Activated naive CD4-positive, alpha-beta T cell treated with anti-CD3 and anti-CD28 coated beads, Interleukin-2, amount 50 U/mL, for 72 hours (primary cell): ENCODE results near the gene ELMOD3. TPM values are rescaled to one million over a fixed set of nuclear protein-coding genes. Genes with fewer than 3 reads are reported as not detected.
"Not testable (repeated sequence)": the region's sequence is repeated elsewhere in the genome, so short reads cannot be mapped to it uniquely, and the experiment has no call there.

Experiments used
- ATAC-seq, 2 donors: fragments of 150-1000 bp; cut with Tn5 transposase; 2 replicates each; pipeline ENCODE4 v1.10.0; 2021; ENCODE audit warnings: mild to moderate bottlenecking in 2 of 2, moderate library complexity in 2 of 2
- DNase-seq, 2 donors: peaks; one replicate each; pipeline ENCODE4 v3.0.0; 2021 to 2022; ENCODE audit warnings: low spot score in 2 of 2
- H3K27ac Mint-ChIP-seq, 2 donors: one replicate each; pipeline ENCODE4 v1.8.0; 2022; ENCODE audit warnings: mild to moderate bottlenecking in 2 of 2, mixed read lengths in 2 of 2
- H3K36me3 Mint-ChIP-seq, 2 donors: one replicate each; pipeline ENCODE4 v1.8.0; 2022; ENCODE audit warnings: mixed read lengths in 2 of 2
- H3K9me3 Mint-ChIP-seq, 2 donors: one replicate each; pipeline ENCODE4 v1.8.0; 2022; ENCODE audit warnings: mixed read lengths in 2 of 2
- total RNA-seq, 2 donors: library from RNA; stranded (reverse); gene quantifications; one replicate each; pipeline ENCODE4 v1.2.3, GENCODE V29; 2022

ELMOD3 gene
- total RNA-seq, 2 donors from 2014 or later = 11.9 to 30.1 TPM

- Mint-ChIP-seq H3K36me3 (peaks cover 53 to 72% of the 10 kb centered on the region in 2 donors), H3K9me3 (no peaks in the 10 kb centered on the region), H3K27ac (peak overlapping the region; percentile 95 to 100)
- ATAC-seq (peak; percentile 25 to 58), DNase-seq (peak; percentile 44 to 69)
These were observed 28.0 kb upstream of the ELMOD3 start for GRCh38 chr2:85326406-85327159.

- DNase-seq (peak; percentile 61 to 68), ATAC-seq (peak; percentile 30 to 41)
- H3K36me3 Mint-ChIP-seq = peaks cover 49 to 65% of the 10 kb centered on the region in 2 donors
- H3K9me3 Mint-ChIP-seq = no peaks in the 10 kb centered on the region
- peak overlapping the region; percentile 95 to 100 for H3K27ac Mint-ChIP-seq
These were observed 27.3 kb upstream of the ELMOD3 start for GRCh38 chr2:85327160-85327821.

- peak; percentile 88 to 95 for ATAC-seq
- peak within 1 kb of the TSS; percentile 95 to 100 for H3K27ac Mint-ChIP-seq
- H3K9me3 Mint-ChIP-seq = no peaks in the 10 kb centered on the region
- H3K36me3 Mint-ChIP-seq = peaks cover 43 to 58% of the 10 kb centered on the region in 2 donors
- peak; percentile 93 to 94 for DNase-seq
These were observed 26.5 kb upstream of the ELMOD3 start, which contains the start of gene TGOLN2 for GRCh38 chr2:85327822-85328617. TGOLN2 (minus strand) TSS chr2:85327989; CDS start chr2:85327962, 27 bp downstream.

GRCh38 chr2:85329181-85329651 lies 25.4 kb upstream of the ELMOD3 start:
- Mint-ChIP-seq H3K27ac (peak overlapping the region in 1 of 2 donors; percentile 95), H3K9me3 (no peaks in the 10 kb centered on the region), H3K36me3 (peaks cover 35 to 46% of the 10 kb centered on the region in 2 donors)
- ATAC-seq = no peak
- DNase-seq = no peak

GRCh38 chr2:85329701-85330100 lies 24.9 kb upstream of the ELMOD3 start:
- ATAC-seq, H3K9me3 Mint-ChIP-seq, DNase-seq: not testable (repeated sequence)
- H3K36me3 Mint-ChIP-seq = peaks cover 32 to 42% of the 10 kb centered on the region in 2 donors
- H3K27ac Mint-ChIP-seq = peak overlapping the region in 1 of 2 donors; percentile 95

GRCh38 chr2:85330839-85331636 lies 23.5 kb upstream of the ELMOD3 start:
- Mint-ChIP-seq H3K27ac (no peak overlapping the region), H3K36me3 (peaks cover 19 to 28% of the 10 kb centered on the region in 2 donors)
- ATAC-seq = no peak

GRCh38 chr2:85333877-85334276 lies 20.7 kb upstream of the ELMOD3 start:
- not testable (repeated sequence) for DNase-seq, ATAC-seq, H3K9me3 Mint-ChIP-seq, H3K27ac Mint-ChIP-seq, H3K36me3 Mint-ChIP-seq

More at GRCh38 chr2:85330839-85331636, 23.5 kb upstream of the ELMOD3 start:
- no peak for DNase-seq
- H3K9me3 Mint-ChIP-seq = no peaks in the 10 kb centered on the region

GRCh38 chr2:85334928-85335327 lies 19.6 kb upstream of the ELMOD3 start:
- no peak for DNase-seq
- H3K27ac Mint-ChIP-seq = no peak overlapping the region
- no peaks in the 10 kb centered on the region for H3K36me3 Mint-ChIP-seq
- no peak for ATAC-seq
- no peaks in the 10 kb centered on the region for H3K9me3 Mint-ChIP-seq

- ATAC-seq = no peak
- Mint-ChIP-seq H3K36me3 (peaks cover 0 to 13% of the 10 kb centered on the region in 2 donors), H3K9me3 (no peaks in the 10 kb centered on the region)
These were observed 14.3 kb upstream of the ELMOD3 start for GRCh38 chr2:85340034-85340892.

GRCh38 chr2:85341269-85342029 lies 13.1 kb upstream of the ELMOD3 start:
- H3K36me3 Mint-ChIP-seq = peaks cover 0 to 13% of the 10 kb centered on the region in 2 donors
- H3K9me3 Mint-ChIP-seq = no peaks in the 10 kb centered on the region
- DNase-seq = no peak
- ATAC-seq = no peak
- H3K27ac Mint-ChIP-seq = no peak overlapping the region

More at GRCh38 chr2:85340034-85340892, 14.3 kb upstream of the ELMOD3 start:
- DNase-seq = no peak
- no peak overlapping the region for H3K27ac Mint-ChIP-seq

- H3K9me3 Mint-ChIP-seq = no peaks in the 10 kb centered on the region
- ATAC-seq (no peak), DNase-seq (no peak)
- H3K36me3 Mint-ChIP-seq = peaks cover 0 to 13% of the 10 kb centered on the region in 2 donors
- peak overlapping the region in 1 of 2 donors; percentile 34 for H3K27ac Mint-ChIP-seq
These were observed 12.4 kb upstream of the ELMOD3 start for GRCh38 chr2:85342156-85342555.

- H3K36me3 Mint-ChIP-seq = peaks cover 0 to 19% of the 10 kb centered on the region in 2 donors
- not testable (repeated sequence) for H3K27ac Mint-ChIP-seq, DNase-seq, H3K9me3 Mint-ChIP-seq
- peak; percentile 34 to 49 for ATAC-seq
These were observed 11.2 kb upstream of the ELMOD3 start for GRCh38 chr2:85343207-85343895.

- peaks cover 0 to 19% of the 10 kb centered on the region in 2 donors for H3K36me3 Mint-ChIP-seq
- no peak for DNase-seq
- H3K27ac Mint-ChIP-seq = no peak overlapping the region
- no peaks in the 10 kb centered on the region for H3K9me3 Mint-ChIP-seq
- peak in 1 of 2 donors; percentile 22 for ATAC-seq
These were observed 10.1 kb upstream of the ELMOD3 start for GRCh38 chr2:85344356-85344954.
